NB4 (cell line): Measurements from ENCODE around the gene AMPH.

Experiments used
- DNase-seq: peaks from one replicate; pipeline ENCODE4 v3.0.0; 2010; ENCODE audit warnings: low read depth
- H3K4me3 ChIP-seq: one replicate; pipeline ENCODE4 v1.5.1; 2011; ENCODE audit warnings: mild to moderate bottlenecking, low read depth, low read length, moderate library complexity
- CTCF ChIP-seq: IDR thresholded peaks from one replicate; pipeline ENCODE4 v1.5.1; 2012; ENCODE audit warnings: low read depth, low read length
- MYC ChIP-seq: IDR thresholded peaks from 2 replicates; pipeline ENCODE4 v1.6.1; 2011; ENCODE audit warnings: low read depth, low read length
- POLR2A ChIP-seq: IDR thresholded peaks from 2 replicates; pipeline ENCODE4 v1.6.1; 2011; ENCODE audit warnings: mild to moderate bottlenecking; ENCODE audit not compliant: insufficient read length; ENCODE audit errors: extremely low read depth
- TF ChIP-seq, protein P1 (sequence below): IDR thresholded peaks from 2 replicates; pipeline ENCODE4 v1.6.1; 2011; ENCODE audit warnings: low read depth, low read length

AMPH gene

DNA sequence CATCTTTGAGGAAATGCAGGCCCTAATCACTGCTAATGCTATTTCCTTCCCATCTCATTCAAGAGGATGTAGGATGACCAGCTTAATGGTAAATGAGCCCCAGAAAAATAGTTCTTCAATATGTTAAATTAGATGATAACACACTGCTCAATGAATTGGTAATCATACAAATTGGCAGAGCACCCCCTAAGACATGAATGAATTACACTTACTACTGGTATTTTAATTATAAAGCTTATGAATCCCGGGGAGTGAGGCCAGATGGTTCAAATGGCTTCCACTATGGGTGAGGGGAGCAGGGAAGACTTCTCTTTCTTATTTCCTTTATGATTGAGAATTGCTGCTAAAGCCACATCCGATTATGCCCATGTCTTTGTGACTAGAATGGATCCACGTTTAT, 198.5 kb downstream of the AMPH start:
- DNase-seq, result no peak
- H3K4me3 ChIP-seq, result no peak overlapping the region
- TF ChIP-seq CTCF, result no peak
- no peak for TF ChIP-seq MYC
- TF ChIP-seq, protein P1, sequence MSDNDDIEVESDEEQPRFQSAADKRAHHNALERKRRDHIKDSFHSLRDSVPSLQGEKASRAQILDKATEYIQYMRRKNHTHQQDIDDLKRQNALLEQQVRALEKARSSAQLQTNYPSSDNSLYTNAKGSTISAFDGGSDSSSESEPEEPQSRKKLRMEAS, result no peak
- TF ChIP-seq POLR2A, result no peak

- no peak for DNase-seq
- no peak overlapping the region for H3K4me3 ChIP-seq
- TF ChIP-seq, protein P1, result no peak
- TF ChIP-seq MYC, result no peak
- no peak for TF ChIP-seq CTCF
- no peak for TF ChIP-seq POLR2A
These were observed 199.1 kb downstream of the AMPH start for GRCh38 chr7:38432080-38432479.

- no peak for DNase-seq
- no peak for TF ChIP-seq POLR2A
- TF ChIP-seq MYC, result no peak
These were observed 202.1 kb downstream of the AMPH start for GRCh38 chr7:38429057-38429456.

GRCh38 chr7:38428041-38428440, 203.1 kb downstream of the AMPH start:
- H3K4me3 ChIP-seq, result no peak overlapping the region
- TF ChIP-seq POLR2A, result no peak
- TF ChIP-seq, protein P1, result no peak
- TF ChIP-seq MYC, result no peak
- TF ChIP-seq CTCF, result no peak

More at GRCh38 chr7:38429057-38429456, 202.1 kb downstream of the AMPH start:
- H3K4me3 ChIP-seq, result no peak overlapping the region

GRCh38 chr7:38427279-38427955, 203.8 kb downstream of the AMPH start:
- H3K4me3 ChIP-seq, result no peak overlapping the region
- no peak for DNase-seq
- TF ChIP-seq POLR2A (no peak), CTCF (no peak), MYC (no peak)
- TF ChIP-seq, protein P1, result no peak

More at GRCh38 chr7:38428041-38428440, 203.1 kb downstream of the AMPH start:
- DNase-seq, result no peak

DNA sequence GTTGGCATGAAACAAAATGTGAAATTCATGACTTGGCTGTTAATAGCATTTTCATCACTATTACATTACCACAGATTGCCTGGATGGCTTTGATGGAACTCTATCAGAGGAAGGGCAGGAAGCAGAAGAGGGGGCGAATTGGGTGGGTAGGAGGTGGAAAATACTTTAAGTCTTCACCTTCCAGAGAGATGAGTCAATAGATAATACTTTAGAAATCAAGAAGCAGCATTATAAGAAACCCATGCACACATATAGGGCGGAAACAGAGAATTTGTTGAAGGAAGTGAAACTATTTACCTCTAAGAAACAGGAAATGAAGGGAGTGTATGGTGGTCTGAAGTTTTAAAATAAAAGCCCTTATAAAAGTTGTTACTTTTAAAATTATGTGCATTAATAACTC, 205.7 kb downstream of the AMPH start:
- no peak overlapping the region for H3K4me3 ChIP-seq
- TF ChIP-seq MYC, result no peak
- TF ChIP-seq POLR2A, result no peak
- TF ChIP-seq CTCF, result no peak
- TF ChIP-seq, protein P1, result no peak
- DNase-seq, result no peak
